IMR-90 (cell line): ENCODE measurements around the gene CFAP161. TPM values are rescaled to one million over a fixed set of nuclear protein-coding genes. Genes with fewer than 3 reads are reported as not detected.

Source experiments
- ATAC-seq: fragments of 200-7000 bp; cut with Tn5 transposase; 2 replicates; pipeline ENCODE4 v1.9.1; 2020; ENCODE audit warnings: low read depth, mild to moderate bottlenecking, moderate library complexity
- BruUV-seq: library from RNA; stranded (reverse); fragments of 400-500 nt; replicated peaks from 2 replicates; lab custom pipeline; 2021; lab: Mats Ljungman, UMichigan
- CTCF ChIA-PET: fragments of 300-600 bp; formaldehyde crosslinking; extraction: SDS; loops from one replicate; lab custom pipeline; 2021; ENCODE audit warnings: antibody characterized with exemption; lab: Yijun Ruan, JAX
- POLR2A ChIA-PET: fragments of 300-600 bp; sonication (Branson Sonifier 250); formaldehyde crosslinking; loops from one replicate; lab custom pipeline; 2022; ENCODE audit warnings: antibody characterized with exemption; ENCODE audit not compliant: unreplicated experiment; lab: Charles Lee
- DNase-seq: peaks from one replicate; pipeline ENCODE4 v3.0.0; 2013
- H2AFZ ChIP-seq: replicated peaks from 2 replicates; pipeline ENCODE3; 2013; ENCODE audit warnings: low read length, mild to moderate bottlenecking; ENCODE audit not compliant: poor library complexity
- H2AK5ac ChIP-seq: 2 replicates; pipeline ENCODE4 v1.6.1; 2013; ENCODE audit warnings: low read depth, low read length, inconsistent platforms
- H2AK9ac ChIP-seq: replicated peaks from 2 replicates; pipeline ENCODE3; 2013; ENCODE audit warnings: mild to moderate bottlenecking, low read depth, low read length, moderate library complexity; ENCODE audit not compliant: poor library complexity
- H2BK120ac ChIP-seq: 2 replicates; pipeline ENCODE4 v1.6.1; 2013; ENCODE audit warnings: low read depth, low read length, inconsistent platforms
- H2BK15ac ChIP-seq: 3 replicates; pipeline ENCODE4 v1.6.1; 2013; ENCODE audit warnings: low read depth, low read length, inconsistent platforms
- H2BK20ac ChIP-seq: 2 replicates; pipeline ENCODE4 v1.6.1; 2013; ENCODE audit warnings: low read depth, mild to moderate bottlenecking, inconsistent platforms, low read length, moderate library complexity
- H2BK5ac ChIP-seq: 2 replicates; pipeline ENCODE4 v1.6.1; 2013; ENCODE audit warnings: mild to moderate bottlenecking, low read depth, low read length, inconsistent platforms; ENCODE audit not compliant: poor library complexity, severe bottlenecking
- H3K14ac ChIP-seq: replicated peaks from 2 replicates; pipeline ENCODE4 v1.6.1; 2013; ENCODE audit warnings: low read depth, low read length, inconsistent platforms
- H3K18ac ChIP-seq: 2 replicates; pipeline ENCODE4 v1.6.1; 2013; ENCODE audit warnings: low read depth, low read length, control low read depth
- H3K23ac ChIP-seq: 2 replicates; pipeline ENCODE4 v1.6.1; 2013; ENCODE audit warnings: low read depth, low read length, inconsistent platforms
- H3K27ac ChIP-seq: 2 replicates; pipeline ENCODE4 v1.5.1; 2013; ENCODE audit warnings: mild to moderate bottlenecking, control low read depth, low read length; ENCODE audit not compliant: insufficient read depth
- H3K27me3 ChIP-seq: 2 replicates; pipeline ENCODE4 v1.6.1; 2013; ENCODE audit warnings: low read length; ENCODE audit not compliant: control insufficient read depth, insufficient read depth
- H3K36me3 ChIP-seq: 2 replicates; pipeline ENCODE4 v1.6.1; 2013; ENCODE audit warnings: low read length, mixed read lengths; ENCODE audit not compliant: control insufficient read depth, insufficient read depth
- H3K4ac ChIP-seq: 2 replicates; pipeline ENCODE4 v1.6.1; 2013; ENCODE audit warnings: low read depth, low read length, inconsistent platforms
- H3K4me1 ChIP-seq: 2 replicates; pipeline ENCODE4 v1.6.1; 2013; ENCODE audit warnings: low read length, mixed read lengths; ENCODE audit not compliant: control insufficient read depth, insufficient read depth
- H3K4me2 ChIP-seq: 2 replicates; pipeline ENCODE4 v1.6.1; 2013; ENCODE audit warnings: low read depth, mild to moderate bottlenecking, control low read depth, low read length, moderate library complexity
- H3K4me3 ChIP-seq: 2 replicates; pipeline ENCODE4 v1.5.1; 2013; ENCODE audit warnings: low read depth, mild to moderate bottlenecking, control low read depth, low read length, moderate library complexity; ENCODE audit not compliant: insufficient read depth
- H3K56ac ChIP-seq: 2 replicates; pipeline ENCODE4 v1.6.1; 2013; ENCODE audit warnings: low read length, inconsistent platforms; ENCODE audit not compliant: insufficient read depth; ENCODE audit errors: extremely low read depth
- H3K79me1 ChIP-seq, 2 experiments: 2 replicates each; pipeline ENCODE4 v1.6.1; 2013; ENCODE audit warnings: low read length in 2 of 2, inconsistent platforms in 1 of 2, low read depth in 1 of 2
- H3K9ac ChIP-seq: 2 replicates; pipeline ENCODE4 v1.6.1; 2013; ENCODE audit warnings: low read depth, low read length, control low read depth
- H3K9me1 ChIP-seq: 2 replicates; pipeline ENCODE4 v1.6.1; 2013; ENCODE audit warnings: low read length, inconsistent platforms; ENCODE audit not compliant: insufficient read depth
- H3K9me3 ChIP-seq: 2 replicates; pipeline ENCODE4 v1.6.1; 2013; ENCODE audit warnings: low read length; ENCODE audit not compliant: control insufficient read depth, insufficient read depth
- H4K20me1 ChIP-seq: 2 replicates; pipeline ENCODE4 v1.6.1; 2013; ENCODE audit warnings: low read length, inconsistent platforms; ENCODE audit not compliant: insufficient read depth
- H4K5ac ChIP-seq: 2 replicates; pipeline ENCODE4 v1.6.1; 2013; ENCODE audit warnings: mild to moderate bottlenecking, low read depth, low read length, control low read depth
- H4K8ac ChIP-seq, 2 experiments: 2 replicates each; pipeline ENCODE4 v1.6.1; 2013; ENCODE audit warnings: low read depth in 2 of 2, low read length in 2 of 2, control low read depth in 1 of 2, inconsistent platforms in 1 of 2
- H4K91ac ChIP-seq: 2 replicates; pipeline ENCODE4 v1.6.1; 2013; ENCODE audit warnings: low read depth, low read length, inconsistent platforms; ENCODE audit not compliant: insufficient read depth
- BHLHE40 ChIP-seq: fragments of 150-350 bp; IDR thresholded peaks from 2 replicates; pipeline ENCODE4 v1.6.1; 2016; ENCODE audit warnings: mild to moderate bottlenecking, low read depth, low read length
- CHD1 ChIP-seq: IDR thresholded peaks from 2 replicates; pipeline ENCODE4 v1.6.1; 2012; ENCODE audit warnings: low read depth, low read length, improper control_type of control experiment
- CTCF ChIP-seq: conservative IDR thresholded peaks from 2 replicates; pipeline ENCODE4 v1.5.1; 2012; ENCODE audit warnings: mild to moderate bottlenecking, low read depth, low read length, improper control_type of control experiment
- ELK1 ChIP-seq: fragments of 150-350 bp; IDR thresholded peaks from 2 replicates; pipeline ENCODE4 v1.6.1; 2016; ENCODE audit warnings: low read depth, mild to moderate bottlenecking, low read length, moderate library complexity, borderline replicate concordance
- MAFK ChIP-seq: IDR thresholded peaks from 2 replicates; pipeline ENCODE4 v1.6.1; 2012; ENCODE audit warnings: low read depth, low read length, improper control_type of control experiment
- MAZ ChIP-seq: IDR thresholded peaks from 2 replicates; pipeline ENCODE4 v1.6.1; 2012; ENCODE audit warnings: low read depth, mild to moderate bottlenecking, low read length, improper control_type of control experiment, moderate library complexity, borderline replicate concordance
- MXI1 ChIP-seq: IDR thresholded peaks from 2 replicates; pipeline ENCODE4 v1.6.1; 2012; ENCODE audit warnings: low read depth, mild to moderate bottlenecking, low read length, moderate library complexity, borderline replicate concordance
- NFE2L2 ChIP-seq: fragments of 150-350 bp; IDR thresholded peaks from 2 replicates; pipeline ENCODE4 v1.6.1; 2016; ENCODE audit warnings: low read depth, mild to moderate bottlenecking, low read length
- POLR2A ChIP-seq: IDR thresholded peaks from 2 replicates; pipeline ENCODE4 v1.6.1; 2012; ENCODE audit warnings: mild to moderate bottlenecking, low read depth, low read length
- RCOR1 ChIP-seq: IDR thresholded peaks from 2 replicates; pipeline ENCODE4 v1.6.1; 2012; ENCODE audit warnings: mild to moderate bottlenecking, low read length, improper control_type of control experiment; ENCODE audit not compliant: insufficient replicate concordance
- RFX5 ChIP-seq: IDR thresholded peaks from 2 replicates; pipeline ENCODE4 v1.8.0; 2012; ENCODE audit warnings: low read depth, mild to moderate bottlenecking, low read length, moderate library complexity
- SMC3 ChIP-seq: fragments of 150-350 bp; IDR thresholded peaks from 2 replicates; pipeline ENCODE4 v1.6.1; 2016; ENCODE audit warnings: low read depth, mild to moderate bottlenecking, antibody characterized with exemption, low read length, moderate library complexity
- USF2 ChIP-seq: fragments of 150-350 bp; IDR thresholded peaks from 2 replicates; pipeline ENCODE4 v1.6.1; 2017; ENCODE audit warnings: mild to moderate bottlenecking, antibody characterized with exemption, low read length, low read depth
- WGBS, 2 experiments: methylation state at CpG; one replicate each; pipeline versions ENCODE4 v1.1.5 to v1.1.7; 2013; ENCODE audit warnings: missing lambda C conversion rate in 2 of 2; ENCODE audit not compliant: insufficient read length in 1 of 2; ENCODE audit errors: extremely low coverage in 2 of 2; 5-methylcytosine and 5-hydroxymethylcytosine counted together
- dilution Hi-C: fragments of 300-500 bp; cut with HindIII; formaldehyde crosslinking; loops from one replicate; pipeline ENCODE4 v1.14.3; 2018; ENCODE audit warnings: low sequenced_read_pairs; ENCODE audit not compliant: unreplicated experiment
- in situ Hi-C: fragments of 300-500 bp; cut with MboI; formaldehyde crosslinking; loops from 3 replicates; pipeline ENCODE4 v1.14.3; 2019; ENCODE audit warnings: low sequenced_read_pairs, inconsistent platforms, mixed read lengths
- intact Hi-C: fragments of 100-400 bp; cut with micrococcal nuclease; formaldehyde crosslinking; loops from 2 replicates; pipeline ENCODE4 v1.10.0; 2022
- polyA plus RNA-seq, 3 experiments: library from polyadenylated mRNA; depleted of rRNA; stranded (reverse); fragments of >200 nt; gene quantifications; 2 replicates each; pipeline ENCODE4 v1.2.3, GENCODE V29; 2012; ENCODE audit warnings: low replicate concordance in 1 of 3
- total RNA-seq: library from RNA; depleted of rRNA; stranded (reverse); fragments of >200 nt; gene quantifications from 2 replicates; pipeline ENCODE4 v1.2.3, GENCODE V29; 2012

CFAP161 gene
- total and polyA plus RNA-seq, 2 of the 4 experiments (the other 2 are of a cell fraction): not detected

- POLR2A ChIA-PET: no interaction called here
- dilution Hi-C loops: no loop called here
- no peak overlapping the region for H3K14ac ChIP-seq
- H4K91ac ChIP-seq: no peak overlapping the region
- H3K9me1 ChIP-seq: 0 out of 2 replicates have a peak, but pooled peaks cover 7% of the 10 kb centered on the region
- peaks cover 5% of the 10 kb centered on the region for H3K4me1 ChIP-seq
- H3K9ac ChIP-seq: no peak overlapping the region
- H2BK5ac ChIP-seq: no peak overlapping the region
- H2BK20ac ChIP-seq: no peak overlapping the region
- H3K27ac ChIP-seq: no peak overlapping the region
- no peak overlapping the region for H3K23ac ChIP-seq
- no peak overlapping the region for H4K5ac ChIP-seq
- no peak overlapping the region for H4K8ac ChIP-seq
- no peak overlapping the region for H2BK15ac ChIP-seq
- no CpG with 5 or more reads among the region's 3 CpGs for WGBS, 2 experiments
- intact Hi-C loops: no loop called here
- DNase-seq (no peak), ATAC-seq (no peak)
- H2AFZ ChIP-seq: no peak overlapping the region
- H3K4me2 ChIP-seq: no peak overlapping the region
- no peak overlapping the region for H3K4ac ChIP-seq
- H4K20me1 ChIP-seq: no peaks in the 10 kb centered on the region
- H3K36me3 ChIP-seq: no peaks in the 10 kb centered on the region
- TF ChIP-seq RCOR1 (no peak), POLR2A (no peak), BHLHE40 (no peak), MXI1 (no peak), MAFK (no peak), ELK1 (no peak), NFE2L2 (no peak), USF2 (no peak), CTCF (no peak), MAZ (no peak), SMC3 (no peak), CHD1 (no peak), RFX5 (no peak)
- no peaks in the 10 kb centered on the region for H3K9me3 ChIP-seq
- no peaks in the 10 kb centered on the region for H3K79me1 ChIP-seq
- H3K18ac ChIP-seq: no peak overlapping the region
- CTCF ChIA-PET: interaction anchor here (0.6 to 3.4 kb wide), 4 partner anchors 12 to 96 kb away, joined by 3 to 13 read pairs (median 4); no protein-coding TSS in a partner anchor
- H3K27me3 ChIP-seq: no peaks in the 10 kb centered on the region
- no peak overlapping the region for H2AK5ac ChIP-seq
- in situ Hi-C loops: no loop called here
- BruUV-seq: no TSS peak
- 0 out of 2 replicates have a peak overlapping the region, but pooled peaks have one; percentile 32 for H2BK120ac ChIP-seq
- no peak overlapping the region for H3K4me3 ChIP-seq
- no peak overlapping the region for H2AK9ac ChIP-seq
- H3K56ac ChIP-seq: no peak overlapping the region
Observed at GRCh38 chr15:81170511-81170910, 36.4 kb downstream of the CFAP161 start.
